H9 (cell line): ENCODE data around the gene TRAF2. TPM values are rescaled to one million over a fixed set of nuclear protein-coding genes. Genes with fewer than 3 reads are reported as not detected.

Experiments
- DNase-seq: peaks from one replicate; pipeline ENCODE4 v3.0.0-alpha.2; 2017
- H2AFZ ChIP-seq: one replicate; pipeline ENCODE4 v1.6.1; 2013; ENCODE audit warnings: mild to moderate bottlenecking, low read length, control low read depth, moderate library complexity
- H2AK5ac ChIP-seq: 2 replicates; pipeline ENCODE4 v1.6.1; 2013; ENCODE audit warnings: low read length, control low read depth, mixed read lengths; ENCODE audit not compliant: insufficient read length
- H2BK120ac ChIP-seq: one replicate; pipeline ENCODE4 v1.6.1; 2013; ENCODE audit warnings: low read depth, mild to moderate bottlenecking, low read length, control low read depth, inconsistent platforms; ENCODE audit not compliant: poor library complexity, severe bottlenecking
- H2BK12ac ChIP-seq: 2 replicates; pipeline ENCODE4 v1.6.1; 2013; ENCODE audit warnings: low read length, control low read depth, mixed read lengths, low read depth; ENCODE audit not compliant: insufficient read length
- H2BK15ac ChIP-seq: 2 replicates; pipeline ENCODE4 v1.6.1; 2013; ENCODE audit warnings: low read depth, low read length, control low read depth
- H2BK20ac ChIP-seq: one replicate; pipeline ENCODE4 v1.6.1; 2013; ENCODE audit warnings: low read depth, mild to moderate bottlenecking, low read length, control low read depth, inconsistent platforms; ENCODE audit not compliant: poor library complexity, severe bottlenecking
- H2BK5ac ChIP-seq: 2 replicates; pipeline ENCODE4 v1.6.1; 2013; ENCODE audit warnings: low read length, control low read depth, mixed read lengths; ENCODE audit not compliant: insufficient read length
- H3K14ac ChIP-seq: 2 replicates; pipeline ENCODE4 v1.6.1; 2013; ENCODE audit warnings: low read length, control low read depth; ENCODE audit not compliant: insufficient read depth
- H3K18ac ChIP-seq: 2 replicates; pipeline ENCODE4 v1.6.1; 2013; ENCODE audit warnings: low read depth, mild to moderate bottlenecking, mixed read lengths, low read length, control low read depth; ENCODE audit not compliant: insufficient read length
- H3K23ac ChIP-seq: 2 replicates; pipeline ENCODE4 v1.6.1; 2013; ENCODE audit warnings: low read length, control low read depth, mixed read lengths, low read depth; ENCODE audit not compliant: insufficient read length
- H3K23me2 ChIP-seq: 2 replicates; pipeline ENCODE4 v1.6.1; 2013; ENCODE audit warnings: low read depth, mild to moderate bottlenecking, mixed read lengths, low read length, control low read depth; ENCODE audit not compliant: insufficient read length, poor library complexity, severe bottlenecking
- H3K27ac ChIP-seq: 2 replicates; pipeline ENCODE4 v1.5.1; 2013; ENCODE audit warnings: low read length, control low read depth, mixed read lengths, low read depth; ENCODE audit not compliant: insufficient read length
- H3K27me3 ChIP-seq: 2 replicates; pipeline ENCODE4 v1.6.1; 2013; ENCODE audit warnings: low read length, control low read depth, inconsistent platforms; ENCODE audit not compliant: insufficient read depth
- H3K4ac ChIP-seq: 2 replicates; pipeline ENCODE4 v1.6.1; 2013; ENCODE audit warnings: low read depth, mild to moderate bottlenecking, control low read depth, inconsistent platforms, low read length, moderate library complexity
- H3K4me1 ChIP-seq: 2 replicates; pipeline ENCODE4 v1.6.1; 2013; ENCODE audit warnings: low read length, control low read depth, inconsistent platforms; ENCODE audit not compliant: insufficient read depth
- H3K4me2 ChIP-seq: 2 replicates; pipeline ENCODE4 v1.6.1; 2013; ENCODE audit warnings: low read length, control low read depth, mixed read lengths; ENCODE audit not compliant: insufficient read length, insufficient read depth
- H3K56ac ChIP-seq: 2 replicates; pipeline ENCODE4 v1.6.1; 2013; ENCODE audit warnings: low read depth, mild to moderate bottlenecking, mixed read lengths, low read length, control low read depth; ENCODE audit not compliant: insufficient read length
- H3K79me1 ChIP-seq: 2 replicates; pipeline ENCODE4 v1.6.1; 2013; ENCODE audit warnings: low read depth, mild to moderate bottlenecking, moderate library complexity, low read length, control low read depth, inconsistent platforms; ENCODE audit not compliant: insufficient read depth, poor library complexity, severe bottlenecking
- H3K79me2 ChIP-seq: 2 replicates; pipeline ENCODE4 v1.6.1; 2013; ENCODE audit warnings: low read length, control low read depth, inconsistent platforms; ENCODE audit not compliant: insufficient read depth
- H3K9ac ChIP-seq: 2 replicates; pipeline ENCODE4 v1.6.1; 2013; ENCODE audit warnings: low read length, control low read depth, mixed read lengths; ENCODE audit not compliant: insufficient read length; ENCODE audit errors: extremely low read depth
- H3K9me3 ChIP-seq: one replicate; pipeline ENCODE4 v1.6.1; 2013; ENCODE audit warnings: low read depth, low read length, inconsistent platforms; ENCODE audit not compliant: control insufficient read depth
- H3T11ph ChIP-seq: one replicate; pipeline ENCODE4 v1.6.1; 2013; ENCODE audit warnings: mild to moderate bottlenecking, low read length, control low read depth, inconsistent platforms
- H4K20me1 ChIP-seq: one replicate; pipeline ENCODE4 v1.6.1; 2013; ENCODE audit not compliant: control insufficient read depth, insufficient read length, insufficient read depth
- H4K5ac ChIP-seq: 2 replicates; pipeline ENCODE4 v1.6.1; 2013; ENCODE audit warnings: low read depth, mild to moderate bottlenecking, mixed read lengths, low read length, control low read depth; ENCODE audit not compliant: insufficient read length
- H4K8ac ChIP-seq: replicated peaks from 2 replicates; pipeline ENCODE4 v1.6.1; 2013; ENCODE audit warnings: low read length, control low read depth, mixed read lengths, low read depth; ENCODE audit not compliant: insufficient read length
- H4K91ac ChIP-seq: 2 replicates; pipeline ENCODE4 v1.6.1; 2013; ENCODE audit warnings: low read depth, mild to moderate bottlenecking, moderate library complexity, mixed read lengths, low read length, control low read depth; ENCODE audit not compliant: insufficient read length
- H3K27ac Mint-ChIP-seq, 3 experiments: 2 replicates in 2 of 3; 3 replicates in 1 of 3; pipeline ENCODE4 v1.8.0; 2020 to 2021; ENCODE audit warnings: mixed read lengths in 3 of 3, mild to moderate bottlenecking in 1 of 3, moderate library complexity in 1 of 3
- H3K27me3 Mint-ChIP-seq: 2 replicates; pipeline ENCODE4 v1.8.0; 2021; ENCODE audit warnings: low read depth, mild to moderate bottlenecking, moderate library complexity, mixed read lengths
- H3K36me3 Mint-ChIP-seq, 3 experiments: 2 replicates in 2 of 3; 3 replicates in 1 of 3; pipeline ENCODE4 v1.8.0; 2020 to 2021; ENCODE audit warnings: low read depth in 3 of 3, mixed read lengths in 3 of 3; ENCODE audit not compliant: insufficient read depth in 1 of 3
- H3K4me1 Mint-ChIP-seq, 2 experiments: 2 replicates each; pipeline ENCODE4 v1.8.0; 2020; ENCODE audit warnings: mixed read lengths in 2 of 2
- H3K4me3 Mint-ChIP-seq, 2 experiments: 2 replicates in 1 of 2; 3 replicates in 1 of 2; pipeline ENCODE4 v1.8.0; 2020 to 2021; ENCODE audit warnings: mild to moderate bottlenecking in 2 of 2, mixed read lengths in 2 of 2, moderate library complexity in 1 of 2
- H3K9me3 Mint-ChIP-seq, 2 experiments: 2 replicates in 1 of 2; 3 replicates in 1 of 2; pipeline ENCODE4 v1.8.0; 2020; ENCODE audit warnings: mild to moderate bottlenecking in 2 of 2, mixed read lengths in 2 of 2, moderate library complexity in 1 of 2
- WGBS: extraction: QIAGEN DNeasy Blood & Tissue Kit; methylation state at CpG from one replicate; pipeline ENCODE4 v1.1.7; 2013; ENCODE audit warnings: missing lambda C conversion rate, low lambda C conversion rate, mixed read lengths; ENCODE audit not compliant: insufficient read length; ENCODE audit errors: extremely low coverage; 5-methylcytosine and 5-hydroxymethylcytosine counted together
- total RNA-seq: library from RNA; stranded (reverse); gene quantifications from 2 replicates; pipeline ENCODE4 v1.2.1, GENCODE V29; 2021
- TF ChIP-seq, protein P1 (sequence below): fragments of 200-600 bp; sonication (generic); conservative IDR thresholded peaks from 3 replicates; pipeline ENCODE4 v1.8.0; 2021; ENCODE audit warnings: antibody characterized with exemption, mild to moderate bottlenecking

TRAF2 gene
- total RNA-seq, 1 experiment from 2014 or later: 48.8 TPM

- H3K56ac ChIP-seq: no peak overlapping the region
- H2AFZ ChIP-seq: no peak overlapping the region
- no peak overlapping the region for H3K18ac ChIP-seq
- no peak overlapping the region for H4K8ac ChIP-seq
- no peaks in the 10 kb centered on the region for H3K79me2 ChIP-seq
- Mint-ChIP-seq H3K9me3 (no peaks in the 10 kb centered on the region), H3K4me3 (no peak overlapping the region; a peak in 1 of 5 replicates), H3K27me3 (no peaks in the 10 kb centered on the region), H3K27ac (no peak overlapping the region), H3K4me1 (no peaks in the 10 kb centered on the region), H3K36me3 (peaks cover 21 to 67% (median 63%) of the 10 kb centered on the region in 3 experiments; a peak in 6 of 7 replicates)
- no peaks in the 10 kb centered on the region for H3K27me3 ChIP-seq
- H3K4ac ChIP-seq: no peak overlapping the region
- WGBS: no CpG with 5 or more reads among the region's 19 CpGs
- no peak overlapping the region for H3K4me2 ChIP-seq
- H3K23ac ChIP-seq: no peak overlapping the region
- H2BK120ac ChIP-seq: no peak overlapping the region
- no peak overlapping the region for H3T11ph ChIP-seq
- no peak overlapping the region for H4K91ac ChIP-seq
- no peak overlapping the region for H2BK12ac ChIP-seq
- no peak overlapping the region for H2BK20ac ChIP-seq
- H3K14ac ChIP-seq: no peak overlapping the region; the same call in 1 of the 2 replicates
- no peak overlapping the region for H3K27ac ChIP-seq
- no peaks in the 10 kb centered on the region for H3K4me1 ChIP-seq
- peak; percentile 19 for DNase-seq
- H3K79me1 ChIP-seq: no peaks in the 10 kb centered on the region
- no peak overlapping the region for H2AK5ac ChIP-seq
- H2BK15ac ChIP-seq: no peak overlapping the region
- H3K23me2 ChIP-seq: no peaks in the 10 kb centered on the region
- no peaks in the 10 kb centered on the region for H3K9me3 ChIP-seq
- no peak overlapping the region for H3K9ac ChIP-seq
- no peak overlapping the region for H4K5ac ChIP-seq
- H4K20me1 ChIP-seq: no peaks in the 10 kb centered on the region
- no peak overlapping the region for H2BK5ac ChIP-seq
- TF ChIP-seq, protein P1, sequence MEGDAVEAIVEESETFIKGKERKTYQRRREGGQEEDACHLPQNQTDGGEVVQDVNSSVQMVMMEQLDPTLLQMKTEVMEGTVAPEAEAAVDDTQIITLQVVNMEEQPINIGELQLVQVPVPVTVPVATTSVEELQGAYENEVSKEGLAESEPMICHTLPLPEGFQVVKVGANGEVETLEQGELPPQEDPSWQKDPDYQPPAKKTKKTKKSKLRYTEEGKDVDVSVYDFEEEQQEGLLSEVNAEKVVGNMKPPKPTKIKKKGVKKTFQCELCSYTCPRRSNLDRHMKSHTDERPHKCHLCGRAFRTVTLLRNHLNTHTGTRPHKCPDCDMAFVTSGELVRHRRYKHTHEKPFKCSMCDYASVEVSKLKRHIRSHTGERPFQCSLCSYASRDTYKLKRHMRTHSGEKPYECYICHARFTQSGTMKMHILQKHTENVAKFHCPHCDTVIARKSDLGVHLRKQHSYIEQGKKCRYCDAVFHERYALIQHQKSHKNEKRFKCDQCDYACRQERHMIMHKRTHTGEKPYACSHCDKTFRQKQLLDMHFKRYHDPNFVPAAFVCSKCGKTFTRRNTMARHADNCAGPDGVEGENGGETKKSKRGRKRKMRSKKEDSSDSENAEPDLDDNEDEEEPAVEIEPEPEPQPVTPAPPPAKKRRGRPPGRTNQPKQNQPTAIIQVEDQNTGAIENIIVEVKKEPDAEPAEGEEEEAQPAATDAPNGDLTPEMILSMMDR: no peak
These were observed 37.6 kb downstream of the TRAF2 start for GRCh38 chr9:136923881-136924280.
